Urinary bladder (tissue), 4 donors: ENCODE data around the gene NUMB. TPM values are rescaled to one million over a fixed set of nuclear protein-coding genes. Genes with fewer than 3 reads are reported as not detected.

Source experiments
- DNase-seq: peaks from one replicate; pipeline ENCODE4 v3.0.0-alpha.2; 2015; ENCODE audit errors: extremely low spot score
- H3K27ac ChIP-seq: one replicate; pipeline ENCODE4 v1.5.1; 2013; ENCODE audit warnings: low read depth, mild to moderate bottlenecking, moderate library complexity
- H3K36me3 ChIP-seq: one replicate; pipeline ENCODE4 v1.6.1; 2013; ENCODE audit warnings: mild to moderate bottlenecking, moderate library complexity; ENCODE audit not compliant: insufficient read depth
- H3K4me1 ChIP-seq: one replicate; pipeline ENCODE4 v1.6.1; 2013; ENCODE audit warnings: mild to moderate bottlenecking, moderate library complexity; ENCODE audit not compliant: insufficient read depth
- H3K4me3 ChIP-seq: one replicate; pipeline ENCODE4 v1.5.1; 2013; ENCODE audit warnings: low read depth, low read length
- WGBS: extraction: QIAGEN DNeasy Blood & Tissue Kit; methylation state at CpG from one replicate; pipeline ENCODE4 v1.1.7; 2013; 5-methylcytosine and 5-hydroxymethylcytosine counted together
- polyA plus RNA-seq: library from polyadenylated mRNA; stranded (reverse); fragments of 200-250 nt; gene quantifications from one replicate; pipeline ENCODE4 v1.2.3, GENCODE V29; 2013
- total RNA-seq: library from RNA; depleted of rRNA; stranded (reverse); fragments of >200 nt; gene quantifications from one replicate; pipeline ENCODE4 v1.2.3, GENCODE V29; 2014
- donor health status: healthy with polysubstance abuse.
- donor health status: healthy.

NUMB gene
- total and polyA plus RNA-seq, 2 donors: 52.3 to 57.9 TPM

GRCh38 chr14:73239393-73240241 is 218.7 kb downstream of the NUMB start:
- Histone ChIP-seq H3K4me3 (peak overlapping the region; percentile 9), H3K4me1 (no peaks in the 10 kb centered on the region), H3K27ac (no peak overlapping the region), H3K36me3 (no peaks in the 10 kb centered on the region)
- WGBS: 9% methylated on average over 48 of the region's 48 CpGs
- no peak for DNase-seq

- Histone ChIP-seq H3K36me3 (no peaks in the 10 kb centered on the region), H3K4me1 (no peaks in the 10 kb centered on the region), H3K27ac (no peak overlapping the region), H3K4me3 (no peak overlapping the region)
- WGBS: 82% methylated on average over 11 of the region's 11 CpGs
- DNase-seq: no peak
These were observed 219.4 kb downstream of the NUMB start for GRCh38 chr14:73238941-73239340.

- H3K36me3 ChIP-seq: no peaks in the 10 kb centered on the region
- DNase-seq: no peak
- H3K4me3 ChIP-seq: peak overlapping the region; percentile 43
- H3K4me1 ChIP-seq: no peaks in the 10 kb centered on the region
- 51% methylated on average over 10 of the region's 10 CpGs for WGBS
- H3K27ac ChIP-seq: no peak overlapping the region
These were observed 219.9 kb downstream of the NUMB start for GRCh38 chr14:73238424-73238852.

- WGBS: 7% methylated on average over 73 of the region's 73 CpGs
- H3K27ac ChIP-seq: no peak overlapping the region
- H3K4me1 ChIP-seq: no peaks in the 10 kb centered on the region
- no peaks in the 10 kb centered on the region for H3K36me3 ChIP-seq
- DNase-seq: no peak
- peak overlapping the region; percentile 43 for H3K4me3 ChIP-seq
These were observed 220.4 kb downstream of the NUMB start for GRCh38 chr14:73237786-73238423.

GRCh38 chr14:73237219-73237785 is 221.0 kb downstream of the NUMB start, which contains the start of gene PAPLN:
Gene PAPLN, plus strand, starts transcription at chr14:73237506. Its CDS starts 2,273 bp downstream, at chr14:73239779.
- Histone ChIP-seq H3K36me3 (no peaks in the 10 kb centered on the region), H3K27ac (no peak within 1 kb of the TSS), H3K4me1 (no peaks in the 10 kb centered on the region), H3K4me3 (peak within 1 kb of the TSS; percentile 43)
- 6% methylated on average over 44 of the region's 48 CpGs for WGBS
- no peak for DNase-seq

GRCh38 chr14:73236752-73237218 is 221.6 kb downstream of the NUMB start:
- Histone ChIP-seq H3K4me1 (no peaks in the 10 kb centered on the region), H3K27ac (no peak overlapping the region), H3K36me3 (no peaks in the 10 kb centered on the region), H3K4me3 (no peak overlapping the region)
- 89% methylated on average over 6 of the region's 7 CpGs for WGBS
- DNase-seq: no peak

- Histone ChIP-seq H3K27ac (no peak overlapping the region), H3K36me3 (no peaks in the 10 kb centered on the region), H3K4me3 (no peak overlapping the region), H3K4me1 (no peaks in the 10 kb centered on the region)
- DNase-seq: no peak
- 85% methylated on average over 11 of the region's 11 CpGs for WGBS
These were observed 222.2 kb downstream of the NUMB start for GRCh38 chr14:73236157-73236556.

- WGBS: 57% methylated on average over 6 of the region's 6 CpGs
- no peak for DNase-seq
- H3K4me3 ChIP-seq: no peak overlapping the region
- no peak overlapping the region for H3K27ac ChIP-seq
- H3K36me3 ChIP-seq: no peaks in the 10 kb centered on the region
- H3K4me1 ChIP-seq: no peaks in the 10 kb centered on the region
These were observed 222.7 kb downstream of the NUMB start for GRCh38 chr14:73235531-73236155.

- Histone ChIP-seq H3K4me3 (no peak overlapping the region), H3K4me1 (no peaks in the 10 kb centered on the region), H3K36me3 (no peaks in the 10 kb centered on the region), H3K27ac (no peak overlapping the region)
- WGBS: 88% methylated on average over 11 of the region's 11 CpGs
- DNase-seq: no peak
These were observed 223.6 kb downstream of the NUMB start for GRCh38 chr14:73234586-73235394.

GRCh38 chr14:73234029-73234428 is 224.3 kb downstream of the NUMB start:
- no peaks in the 10 kb centered on the region for H3K36me3 ChIP-seq
- H3K4me1 ChIP-seq: no peaks in the 10 kb centered on the region
- H3K27ac ChIP-seq: no peak overlapping the region
- 86% methylated on average over 5 of the region's 5 CpGs for WGBS
- DNase-seq: no peak
- no peak overlapping the region for H3K4me3 ChIP-seq

- no peak overlapping the region for H3K27ac ChIP-seq
- 94% methylated on average over 10 of the region's 10 CpGs for WGBS
- no peak overlapping the region for H3K4me3 ChIP-seq
- DNase-seq: no peak
- no peaks in the 10 kb centered on the region for H3K4me1 ChIP-seq
- H3K36me3 ChIP-seq: no peaks in the 10 kb centered on the region
These were observed 224.8 kb downstream of the NUMB start for GRCh38 chr14:73233564-73233963.

- WGBS: 70% methylated on average over 8 of the region's 8 CpGs
- DNase-seq: no peak
- no peak overlapping the region for H3K27ac ChIP-seq
- no peaks in the 10 kb centered on the region for H3K36me3 ChIP-seq
- no peaks in the 10 kb centered on the region for H3K4me1 ChIP-seq
- no peak overlapping the region for H3K4me3 ChIP-seq
These were observed 225.4 kb downstream of the NUMB start for GRCh38 chr14:73232984-73233383.
